ENCODE data around the gene ZNF516.

The ZNF516 gene

DNA sequence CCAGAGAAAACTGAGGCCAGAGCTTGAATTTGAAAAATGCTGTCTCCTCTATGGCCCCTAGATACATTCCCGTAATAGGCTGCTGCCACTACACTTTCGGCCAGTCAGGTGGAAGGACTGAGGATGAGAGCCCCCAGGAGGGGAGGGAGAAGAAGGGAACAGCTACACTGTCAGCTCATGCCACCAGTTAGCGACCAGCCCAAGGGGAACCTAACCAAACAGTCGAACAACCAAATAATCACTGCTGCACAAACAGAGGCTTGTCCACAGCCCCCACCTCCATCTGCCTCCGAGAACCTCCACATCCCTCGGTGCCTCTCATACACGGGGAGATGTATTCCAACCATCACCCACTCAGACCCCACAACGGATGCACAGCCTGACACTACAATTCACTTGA is 7.3 kb downstream of the ZNF516 start:
- Histone ChIP-seq H3K4me1 (ENCODE audit: control insufficient read depth, insufficient read depth, low read length) (peaks cover 18% of the 10 kb centered on the region), H3K9ac (ENCODE audit: low read depth, low read length) (no peak overlapping the region), H3K4me3 (ENCODE audit: low read depth, low read length) (peak overlapping the region; percentile 38), H3K27me3 (ENCODE audit: control insufficient read depth, insufficient read depth, low read length) (peaks cover 38% of the 10 kb centered on the region), H3K9me3 (ENCODE audit: control insufficient read depth, insufficient read depth, low read length) (no peaks in the 10 kb centered on the region), H3K36me3 (ENCODE audit: control insufficient read depth, insufficient read depth, low read length) (no peaks in the 10 kb centered on the region)

DNA sequence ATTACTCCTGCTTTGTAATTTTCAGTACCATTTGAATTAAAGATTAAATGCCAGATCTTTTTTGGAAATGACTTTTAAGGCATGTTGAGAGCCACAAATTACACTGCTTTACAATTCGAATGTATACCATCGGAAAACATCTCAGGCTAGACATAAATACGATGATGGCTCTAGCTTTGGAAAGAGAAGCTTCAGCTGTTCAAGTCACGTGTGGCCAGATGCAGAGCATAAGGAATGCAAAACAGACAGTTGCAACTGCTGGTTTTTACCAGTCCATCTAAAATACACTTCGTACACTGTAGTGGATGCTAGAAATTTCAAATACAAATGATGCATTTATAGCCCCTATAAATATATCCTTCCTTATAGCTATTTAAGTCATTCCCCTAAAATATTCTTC is 8.0 kb downstream of the ZNF516 start:
- no peak overlapping the region for H3K9ac ChIP-seq (ENCODE audit: low read depth, low read length)
- no peaks in the 10 kb centered on the region for H3K9me3 ChIP-seq (ENCODE audit: control insufficient read depth, insufficient read depth, low read length)
- H3K36me3 ChIP-seq (ENCODE audit: control insufficient read depth, insufficient read depth, low read length) = no peaks in the 10 kb centered on the region
- no peak overlapping the region for H3K4me3 ChIP-seq (ENCODE audit: low read depth, low read length)
- H3K4me1 ChIP-seq (ENCODE audit: control insufficient read depth, insufficient read depth, low read length) = peaks cover 18% of the 10 kb centered on the region
- peaks cover 33% of the 10 kb centered on the region for H3K27me3 ChIP-seq (ENCODE audit: control insufficient read depth, insufficient read depth, low read length)

DNA sequence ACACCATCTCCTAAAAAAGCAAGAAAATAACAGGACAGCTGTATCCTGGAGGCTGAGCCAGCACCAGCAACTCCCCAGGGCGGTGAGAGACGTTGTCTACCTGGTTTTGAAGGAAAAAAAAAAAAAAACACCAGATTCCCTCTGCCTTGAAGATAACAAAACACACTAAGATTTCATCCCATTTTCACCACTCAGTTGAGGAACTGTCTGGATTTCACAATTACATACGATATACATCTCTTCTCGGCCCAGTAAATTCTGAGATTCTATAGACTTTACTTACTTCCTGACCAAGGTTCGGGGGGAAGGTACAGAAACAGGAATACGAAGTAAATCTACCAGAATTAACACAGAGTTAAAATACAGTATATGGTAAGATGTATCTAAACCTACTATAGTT is 8.5 kb downstream of the ZNF516 start:
- Histone ChIP-seq H3K4me1 (ENCODE audit: control insufficient read depth, insufficient read depth, low read length) (peaks cover 18% of the 10 kb centered on the region), H3K9me3 (ENCODE audit: control insufficient read depth, insufficient read depth, low read length) (no peaks in the 10 kb centered on the region), H3K9ac (ENCODE audit: low read depth, low read length) (no peak overlapping the region), H3K4me3 (ENCODE audit: low read depth, low read length) (no peak overlapping the region), H3K27me3 (ENCODE audit: control insufficient read depth, insufficient read depth, low read length) (peaks cover 29% of the 10 kb centered on the region), H3K36me3 (ENCODE audit: control insufficient read depth, insufficient read depth, low read length) (no peaks in the 10 kb centered on the region)

DNA sequence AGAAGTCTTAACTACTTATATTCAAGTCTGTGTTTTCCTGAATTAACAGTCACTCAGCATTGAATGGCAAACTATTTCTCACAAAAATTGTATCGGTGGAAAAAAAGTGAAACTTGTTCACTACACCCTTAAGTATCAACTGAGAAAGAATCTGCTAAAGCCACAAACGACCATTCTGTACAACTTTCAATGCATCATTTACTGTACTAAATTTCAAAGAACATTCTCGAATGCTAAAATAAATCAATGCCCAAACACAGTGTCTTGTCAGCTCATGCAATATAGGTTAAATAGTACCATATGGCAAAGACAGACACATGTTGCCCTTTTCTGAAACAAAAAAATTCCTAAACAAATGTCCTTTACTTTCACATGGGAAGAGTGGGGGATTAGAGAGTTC is 9.0 kb downstream of the ZNF516 start:
- H3K4me1 ChIP-seq (ENCODE audit: control insufficient read depth, insufficient read depth, low read length) = peaks cover 18% of the 10 kb centered on the region
- H3K9me3 ChIP-seq (ENCODE audit: control insufficient read depth, insufficient read depth, low read length) = no peaks in the 10 kb centered on the region
- peaks cover 29% of the 10 kb centered on the region for H3K27me3 ChIP-seq (ENCODE audit: control insufficient read depth, insufficient read depth, low read length)
- H3K36me3 ChIP-seq (ENCODE audit: control insufficient read depth, insufficient read depth, low read length) = no peaks in the 10 kb centered on the region
- no peak overlapping the region for H3K4me3 ChIP-seq (ENCODE audit: low read depth, low read length)
- no peak overlapping the region for H3K9ac ChIP-seq (ENCODE audit: low read depth, low read length)

DNA sequence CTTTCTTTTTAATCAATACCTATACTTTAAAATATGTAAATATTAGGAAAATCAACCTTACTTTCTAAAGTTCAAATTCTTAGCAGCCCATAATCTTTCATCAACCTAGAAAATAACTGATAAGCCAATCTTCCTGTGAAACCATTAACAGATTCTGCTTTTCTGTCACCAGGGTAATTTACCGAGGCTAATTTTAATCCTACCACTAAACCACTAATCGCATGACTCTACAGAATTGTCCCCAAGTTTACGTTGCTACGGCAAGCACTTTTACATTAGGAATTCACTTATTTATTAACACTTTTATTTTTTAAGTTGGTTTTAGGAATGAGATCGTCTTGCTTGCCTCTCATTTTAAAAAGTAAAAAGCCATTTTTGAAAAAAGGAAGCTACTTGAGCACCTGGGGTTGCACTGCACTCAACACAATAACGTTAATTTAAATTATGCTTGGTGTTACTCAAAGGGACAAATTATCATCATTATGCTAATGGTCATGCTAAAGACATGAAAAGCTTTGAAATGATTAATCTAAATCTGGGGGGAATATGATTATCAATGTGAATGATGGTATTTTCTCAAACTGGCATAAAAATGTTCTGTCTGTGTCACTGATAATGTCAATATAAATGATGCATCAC is 10.2 kb downstream of the ZNF516 start:
- H3K4me1 ChIP-seq (ENCODE audit: control insufficient read depth, insufficient read depth, low read length) = peaks cover 18% of the 10 kb centered on the region
- H3K9ac ChIP-seq (ENCODE audit: low read depth, low read length) = no peak overlapping the region
- H3K4me3 ChIP-seq (ENCODE audit: low read depth, low read length) = no peak overlapping the region
- H3K9me3 ChIP-seq (ENCODE audit: control insufficient read depth, insufficient read depth, low read length) = no peaks in the 10 kb centered on the region
- peaks cover 23% of the 10 kb centered on the region for H3K27me3 ChIP-seq (ENCODE audit: control insufficient read depth, insufficient read depth, low read length)
- H3K36me3 ChIP-seq (ENCODE audit: control insufficient read depth, insufficient read depth, low read length) = no peaks in the 10 kb centered on the region

DNA sequence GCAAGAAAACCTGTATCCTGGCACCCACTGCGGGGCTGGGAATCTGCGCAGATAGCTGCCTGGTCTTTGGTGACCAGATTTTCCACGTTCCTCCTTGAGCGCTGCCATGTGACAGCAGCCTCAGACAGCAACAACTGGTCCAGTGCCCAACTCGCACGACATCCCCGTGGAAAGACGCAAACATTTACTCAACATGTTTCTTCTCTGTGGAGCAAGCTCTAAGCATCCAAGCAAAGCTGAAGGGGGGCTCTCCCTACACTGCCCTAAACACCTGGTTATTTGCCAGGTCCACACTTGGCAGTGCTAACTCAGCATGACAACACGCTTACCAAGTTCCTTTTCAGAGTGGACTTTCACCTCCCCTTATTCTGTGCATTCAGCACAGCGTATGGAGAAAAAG is 11.3 kb downstream of the ZNF516 start:
- Histone ChIP-seq H3K9ac (ENCODE audit: low read depth, low read length) (no peak overlapping the region), H3K27me3 (ENCODE audit: control insufficient read depth, insufficient read depth, low read length) (peaks cover 12% of the 10 kb centered on the region), H3K4me3 (ENCODE audit: low read depth, low read length) (no peak overlapping the region), H3K4me1 (ENCODE audit: control insufficient read depth, insufficient read depth, low read length) (peaks cover 18% of the 10 kb centered on the region), H3K36me3 (ENCODE audit: control insufficient read depth, insufficient read depth, low read length) (no peaks in the 10 kb centered on the region), H3K9me3 (ENCODE audit: control insufficient read depth, insufficient read depth, low read length) (no peaks in the 10 kb centered on the region)

DNA sequence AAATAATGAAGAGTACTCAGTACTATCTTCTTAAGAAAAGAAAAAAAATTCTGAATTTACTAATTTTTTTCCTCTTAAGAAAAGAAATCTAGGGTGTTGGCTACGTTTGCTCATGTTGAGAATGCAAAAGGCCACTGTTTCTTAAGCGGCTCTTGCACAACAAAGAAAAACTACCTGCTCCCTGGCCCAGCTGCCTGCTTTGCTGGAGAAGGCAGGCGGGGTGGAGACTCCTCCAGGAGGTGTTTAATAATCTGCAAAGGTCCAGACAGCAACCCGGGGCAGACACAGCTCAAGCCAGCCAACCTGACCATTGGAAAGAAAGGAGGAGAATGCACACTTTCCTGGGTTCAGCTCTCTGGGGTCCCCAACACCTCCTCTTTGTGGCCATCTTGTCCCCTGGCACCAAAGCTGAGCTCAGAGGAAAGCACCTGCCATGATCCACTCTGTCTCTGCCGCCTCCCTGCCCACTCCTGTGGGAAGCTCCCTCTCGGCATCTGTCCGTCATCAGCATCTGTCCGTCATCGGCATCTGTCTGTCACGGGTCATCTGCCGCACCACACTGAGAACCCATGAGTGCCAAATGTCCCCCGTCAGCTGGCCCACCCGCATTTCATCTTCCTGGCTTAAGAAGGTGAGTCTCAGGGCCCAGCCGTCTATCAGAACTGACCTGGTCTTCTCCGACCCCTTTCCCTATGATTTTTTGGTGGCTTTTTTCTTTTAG is 11.9 kb downstream of the ZNF516 start:
- Histone ChIP-seq H3K36me3 (ENCODE audit: control insufficient read depth, insufficient read depth, low read length) (no peaks in the 10 kb centered on the region), H3K9ac (ENCODE audit: low read depth, low read length) (no peak overlapping the region), H3K27me3 (ENCODE audit: control insufficient read depth, insufficient read depth, low read length) (peaks cover 6% of the 10 kb centered on the region), H3K4me1 (ENCODE audit: control insufficient read depth, insufficient read depth, low read length) (peaks cover 17% of the 10 kb centered on the region), H3K4me3 (ENCODE audit: low read depth, low read length) (no peak overlapping the region), H3K9me3 (ENCODE audit: control insufficient read depth, insufficient read depth, low read length) (no peaks in the 10 kb centered on the region)

DNA sequence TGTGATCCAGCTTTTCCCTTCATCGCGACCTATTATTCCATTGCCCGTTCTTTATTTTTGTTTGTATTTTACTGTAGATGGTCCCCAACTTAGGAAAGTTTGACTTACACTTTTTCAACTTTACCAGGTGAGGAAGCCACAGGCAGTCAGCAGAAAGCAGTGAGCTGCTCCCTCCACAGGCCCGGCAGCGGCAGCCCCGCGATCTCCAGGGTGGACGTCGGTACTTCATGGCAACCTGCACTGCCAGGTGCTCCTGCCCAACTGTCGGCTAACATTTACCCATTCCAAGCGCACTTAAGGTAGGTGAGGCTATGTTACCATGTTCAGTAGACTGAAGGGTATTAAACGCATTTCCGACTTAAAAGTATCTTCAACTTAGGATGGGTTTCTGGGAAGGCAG is 12.8 kb downstream of the ZNF516 start:
- Histone ChIP-seq H3K4me1 (ENCODE audit: control insufficient read depth, insufficient read depth, low read length) (peaks cover 13% of the 10 kb centered on the region), H3K9me3 (ENCODE audit: control insufficient read depth, insufficient read depth, low read length) (no peaks in the 10 kb centered on the region), H3K27me3 (ENCODE audit: control insufficient read depth, insufficient read depth, low read length) (peaks cover 2% of the 10 kb centered on the region), H3K9ac (ENCODE audit: low read depth, low read length) (no peak overlapping the region), H3K36me3 (ENCODE audit: control insufficient read depth, insufficient read depth, low read length) (no peaks in the 10 kb centered on the region), H3K4me3 (ENCODE audit: low read depth, low read length) (no peak overlapping the region)

DNA sequence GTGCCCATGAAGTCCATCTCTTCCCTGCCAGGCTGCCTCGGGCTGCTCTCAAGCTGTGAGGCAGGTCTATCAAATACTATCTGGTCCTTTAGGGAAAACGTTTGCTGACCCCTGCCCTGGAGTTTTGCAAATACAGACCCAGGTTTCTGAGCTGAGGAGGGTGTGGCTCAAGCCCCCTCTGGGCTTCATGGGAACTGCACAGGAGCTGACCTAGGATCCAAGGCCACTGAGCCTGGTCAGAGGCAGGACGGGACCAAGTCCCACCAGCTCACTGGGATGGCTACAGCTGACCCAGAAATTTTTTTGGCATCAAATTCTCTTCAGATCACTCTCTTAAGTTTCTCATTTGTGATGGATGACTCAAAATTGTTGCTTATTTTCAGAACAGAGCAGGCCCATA is 14.1 kb downstream of the ZNF516 start:
- no peaks in the 10 kb centered on the region for H3K36me3 ChIP-seq (ENCODE audit: control insufficient read depth, insufficient read depth, low read length)
- H3K27me3 ChIP-seq (ENCODE audit: control insufficient read depth, insufficient read depth, low read length) = no peaks in the 10 kb centered on the region
- no peak overlapping the region for H3K9ac ChIP-seq (ENCODE audit: low read depth, low read length)
- H3K9me3 ChIP-seq (ENCODE audit: control insufficient read depth, insufficient read depth, low read length) = no peaks in the 10 kb centered on the region
- no peak overlapping the region for H3K4me3 ChIP-seq (ENCODE audit: low read depth, low read length)
- peaks cover 6% of the 10 kb centered on the region for H3K4me1 ChIP-seq (ENCODE audit: control insufficient read depth, insufficient read depth, low read length)

DNA sequence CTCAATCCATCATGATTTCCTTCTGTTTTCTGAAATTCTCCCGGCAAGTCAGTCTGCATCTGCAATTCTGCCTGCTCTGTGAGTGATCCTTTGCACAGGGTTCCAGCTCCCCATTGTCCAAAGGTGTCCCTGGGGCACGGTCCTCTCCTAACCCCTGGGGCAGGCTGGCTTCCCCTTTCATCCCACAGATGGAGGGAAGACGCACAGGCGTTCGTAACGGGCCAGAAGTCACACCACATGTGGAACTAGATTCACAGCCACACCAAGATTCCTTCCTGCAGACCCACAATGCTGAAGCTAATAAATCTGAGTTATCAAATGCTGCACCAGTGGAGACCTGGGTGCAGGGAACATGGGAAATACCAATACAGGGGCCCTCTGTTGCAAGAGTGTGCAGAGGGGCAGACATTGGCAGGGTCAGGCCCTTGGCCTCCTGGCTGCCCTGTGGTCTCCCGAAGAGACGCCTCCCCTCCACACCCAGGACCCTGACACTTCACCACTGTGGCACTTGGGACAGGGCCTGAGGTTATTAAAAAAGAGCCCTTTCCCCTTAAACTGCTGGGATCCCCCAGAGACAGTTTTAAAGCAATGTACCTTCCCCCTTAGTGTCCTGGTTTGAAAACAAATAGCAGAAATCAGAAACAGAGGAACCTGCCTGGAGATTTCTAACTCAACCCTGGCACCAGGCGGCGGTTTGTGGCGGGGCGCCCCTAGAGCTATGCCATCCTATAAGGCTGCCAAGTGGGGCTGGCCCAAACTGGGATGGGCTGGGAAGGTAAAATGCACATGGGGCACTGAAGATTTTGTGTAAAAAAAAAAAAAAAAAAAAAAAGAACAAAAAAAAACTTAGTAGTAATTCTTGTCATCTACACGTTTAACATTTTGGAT is 15.4 kb downstream of the ZNF516 start:
- Histone ChIP-seq H3K9me3 (ENCODE audit: control insufficient read depth, insufficient read depth, low read length) (no peaks in the 10 kb centered on the region), H3K4me3 (ENCODE audit: low read depth, low read length) (no peak overlapping the region), H3K36me3 (ENCODE audit: control insufficient read depth, insufficient read depth, low read length) (no peaks in the 10 kb centered on the region), H3K9ac (ENCODE audit: low read depth, low read length) (no peak overlapping the region), H3K27me3 (ENCODE audit: control insufficient read depth, insufficient read depth, low read length) (no peaks in the 10 kb centered on the region), H3K4me1 (ENCODE audit: control insufficient read depth, insufficient read depth, low read length) (no peaks in the 10 kb centered on the region)

DNA sequence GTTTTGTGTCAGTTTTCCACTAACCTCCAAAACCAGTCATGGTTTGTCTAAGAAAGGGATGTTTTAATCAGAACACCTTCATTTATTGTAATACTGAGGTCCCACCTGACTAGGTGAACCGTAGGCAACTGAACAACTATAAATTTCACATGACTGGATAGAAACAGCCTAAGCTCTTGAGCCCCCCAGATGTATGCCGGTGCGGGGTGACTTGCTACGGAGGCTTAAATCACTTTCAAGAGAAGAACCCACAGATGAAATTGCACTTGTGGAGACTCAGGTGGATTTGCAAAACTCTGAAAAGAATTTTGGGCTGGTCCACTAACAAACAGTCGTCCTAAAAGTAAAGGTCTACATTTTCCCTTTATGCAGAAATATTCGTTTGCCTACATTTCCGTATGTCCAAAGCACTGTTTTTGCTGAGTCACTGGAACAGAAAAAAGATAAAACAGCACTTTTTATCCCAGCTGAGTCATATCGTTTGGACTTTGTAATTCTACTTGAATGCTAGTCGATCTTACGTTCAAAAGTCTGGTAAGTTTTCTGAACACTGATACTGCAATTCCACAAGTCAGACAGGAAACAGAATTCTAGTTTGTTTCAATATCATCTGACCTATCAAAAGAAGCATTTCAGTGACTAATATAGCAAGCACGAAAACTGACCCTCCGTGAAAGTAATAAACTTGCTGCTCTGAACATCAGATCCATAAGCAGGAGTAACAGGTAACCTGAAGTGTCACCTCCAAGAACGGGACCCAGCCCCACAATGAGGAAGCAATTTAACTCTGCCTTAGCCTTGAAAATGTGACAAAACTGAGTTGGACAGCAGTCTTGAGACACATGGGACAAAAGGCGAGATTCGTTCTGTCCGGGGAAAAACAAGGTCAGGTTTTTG is 18.1 kb downstream of the ZNF516 start:
- H3K9me3 ChIP-seq (ENCODE audit: control insufficient read depth, insufficient read depth, low read length) = no peaks in the 10 kb centered on the region
- H3K36me3 ChIP-seq (ENCODE audit: control insufficient read depth, insufficient read depth, low read length) = no peaks in the 10 kb centered on the region
- no peak overlapping the region for H3K4me3 ChIP-seq (ENCODE audit: low read depth, low read length)
- H3K9ac ChIP-seq (ENCODE audit: low read depth, low read length) = no peak overlapping the region
- no peaks in the 10 kb centered on the region for H3K4me1 ChIP-seq (ENCODE audit: control insufficient read depth, insufficient read depth, low read length)
- no peaks in the 10 kb centered on the region for H3K27me3 ChIP-seq (ENCODE audit: control insufficient read depth, insufficient read depth, low read length)

Data from iPS-15b (cell line).